H1 (cell line): Measurements from ENCODE around the gene PTPRE. TPM values are rescaled to one million over a fixed set of nuclear protein-coding genes. Genes with fewer than 3 reads are reported as not detected.

ENCODE experiments used
- CTCF ChIA-PET: fragments of 300-600 bp; sonication (Branson Sonifier 250); formaldehyde crosslinking; loops from one replicate; lab custom pipeline; 2021; ENCODE audit not compliant: partially characterized antibody; lab: Charles Lee
- POLR2A ChIA-PET: fragments of 300-600 bp; sonication (Branson Sonifier 250); formaldehyde crosslinking; loops from one replicate; lab custom pipeline; 2021; ENCODE audit warnings: inconsistent platforms; ENCODE audit not compliant: partially characterized antibody; lab: Charles Lee
- DNase-seq, 2 experiments: peaks; one replicate each; pipeline versions ENCODE4 v3.0.0 to v3.0.0-alpha.2; 2010 to 2022; ENCODE audit warnings: low spot score in 2 of 2, low read depth in 1 of 2, mixed read lengths in 1 of 2
- FAIRE-seq: peaks from 2 replicates; lab custom pipeline; 2011; peaks lifted over from hg19 to GRCh38; lab: Jason Lieb, UNC
- H2AFZ ChIP-seq: 2 replicates; pipeline ENCODE4 v1.8.1; 2012; ENCODE audit warnings: low read length, inconsistent platforms
- H2AK5ac ChIP-seq: 2 replicates; pipeline ENCODE4 v1.6.1; 2013; ENCODE audit warnings: low read depth, low read length
- H2BK120ac ChIP-seq: replicated peaks from 2 replicates; pipeline ENCODE3; 2013; ENCODE audit warnings: low read depth, low read length, inconsistent platforms
- H2BK12ac ChIP-seq: 2 replicates; pipeline ENCODE4 v1.6.1; 2013; ENCODE audit warnings: low read depth, low read length
- H2BK15ac ChIP-seq: 2 replicates; pipeline ENCODE4 v1.6.1; 2013; ENCODE audit warnings: low read length
- H2BK20ac ChIP-seq: 2 replicates; pipeline ENCODE4 v1.6.1; 2013; ENCODE audit warnings: low read length
- H2BK5ac ChIP-seq: 2 replicates; pipeline ENCODE4 v1.6.1; 2013; ENCODE audit warnings: low read depth, low read length
- H3K14ac ChIP-seq: 2 replicates; pipeline ENCODE4 v1.6.1; 2013; ENCODE audit warnings: inconsistent platforms; ENCODE audit not compliant: insufficient read length
- H3K18ac ChIP-seq: 2 replicates; pipeline ENCODE4 v1.6.1; 2013; ENCODE audit warnings: low read length; ENCODE audit errors: extremely low read depth
- H3K23ac ChIP-seq: 2 replicates; pipeline ENCODE4 v1.6.1; 2013; ENCODE audit warnings: inconsistent platforms; ENCODE audit not compliant: insufficient read length
- H3K23me2 ChIP-seq: 2 replicates; pipeline ENCODE4 v1.6.1; 2013; ENCODE audit warnings: low read depth, low read length
- H3K27ac ChIP-seq: 2 replicates; pipeline ENCODE4 v1.6.1; 2011; ENCODE audit warnings: low read depth, low read length, inconsistent platforms
- H3K27me3 ChIP-seq, 4 experiments: replicated peaks in 1 of 4; 1 replicate in 1 of 4; 2 replicates in 3 of 4; pipeline versions ENCODE4 v1.6.1 to v1.8.1; 2011 to 2013; ENCODE audit warnings: low read length in 3 of 4, mild to moderate bottlenecking in 3 of 4, inconsistent platforms in 2 of 4, mixed read lengths in 2 of 4, moderate library complexity in 1 of 4; ENCODE audit not compliant: control insufficient read depth in 3 of 4, insufficient read depth in 3 of 4; ENCODE audit errors: extremely low read depth in 1 of 4
- H3K36me3 ChIP-seq, 4 experiments: 2 replicates each; pipeline versions ENCODE4 v1.6.1 to v1.8.1; 2011 to 2013; ENCODE audit warnings: mild to moderate bottlenecking in 4 of 4, low read length in 3 of 4, moderate library complexity in 2 of 4, control low read depth in 1 of 4, inconsistent platforms in 1 of 4; ENCODE audit not compliant: insufficient read depth in 4 of 4, control insufficient read depth in 2 of 4
- H3K4ac ChIP-seq: replicated peaks from 2 replicates; pipeline ENCODE3; 2013; ENCODE audit warnings: low read length, low read depth, mixed read lengths, inconsistent platforms; ENCODE audit not compliant: insufficient read length
- H3K4me1 ChIP-seq, 4 experiments: replicated peaks in 1 of 4; 1 replicate in 1 of 4; 2 replicates in 3 of 4; pipeline versions ENCODE4 v1.6.1 to v1.8.1; 2011 to 2013; ENCODE audit warnings: low read length in 3 of 4, inconsistent platforms in 2 of 4, mixed read lengths in 1 of 4; ENCODE audit not compliant: insufficient read depth in 4 of 4, control insufficient read depth in 3 of 4
- H3K4me2 ChIP-seq, 2 experiments: 2 replicates each; pipeline versions ENCODE4 v1.6.1 to v1.8.1; 2011 to 2013; ENCODE audit warnings: low read depth in 2 of 2, low read length in 2 of 2, control low read depth in 1 of 2, inconsistent platforms in 1 of 2, mild to moderate bottlenecking in 1 of 2; ENCODE audit not compliant: insufficient read depth in 1 of 2
- H3K4me3 ChIP-seq, 4 experiments: fragments of 200-600, 300-600 bp in 1 of 4; sonication (generic), shearing (Covaris generic), sonication (Bioruptor Twin) in 1 of 4; 2 replicates each; pipeline versions ENCODE4 v1.5.1 to v1.8.1; 2011 to 2016; ENCODE audit warnings: low read length in 4 of 4, low read depth in 3 of 4, control low read depth in 2 of 4, inconsistent platforms in 2 of 4, mild to moderate bottlenecking in 2 of 4, mixed read lengths in 1 of 4, moderate library complexity in 1 of 4; ENCODE audit not compliant: insufficient read depth in 2 of 4; ENCODE audit errors: extremely low read depth in 1 of 4
- H3K56ac ChIP-seq: replicated peaks from 2 replicates; pipeline ENCODE3; 2013; ENCODE audit warnings: low read depth, mild to moderate bottlenecking, mixed read lengths, low read length, inconsistent platforms; ENCODE audit not compliant: insufficient read length
- H3K79me1 ChIP-seq: 2 replicates; pipeline ENCODE4 v1.6.1; 2013; ENCODE audit warnings: low read depth, low read length, control low read depth
- H3K79me2 ChIP-seq, 2 experiments: 2 replicates each; pipeline versions ENCODE4 v1.6.1 to v1.8.1; 2012 to 2013; ENCODE audit warnings: low read length in 2 of 2, mild to moderate bottlenecking in 2 of 2, inconsistent platforms in 1 of 2; ENCODE audit not compliant: insufficient read depth in 2 of 2, control insufficient read depth in 1 of 2
- H3K9ac ChIP-seq, 4 experiments: replicated peaks in 1 of 4; 1 replicate in 1 of 4; 2 replicates in 3 of 4; pipeline versions ENCODE4 v1.6.1 to v1.8.1; 2011 to 2013; ENCODE audit warnings: low read depth in 3 of 4, low read length in 3 of 4, control low read depth in 2 of 4, mild to moderate bottlenecking in 2 of 4, moderate library complexity in 2 of 4, inconsistent platforms in 1 of 4; ENCODE audit errors: extremely low read depth in 1 of 4
- H3K9me3 ChIP-seq, 2 experiments: 2 replicates each; pipeline versions ENCODE4 v1.6.1 to v1.8.1; 2012 to 2013; ENCODE audit warnings: mild to moderate bottlenecking in 2 of 2, moderate library complexity in 2 of 2, control low read depth in 1 of 2, inconsistent platforms in 1 of 2, low read depth in 1 of 2, low read length in 1 of 2, mixed read lengths in 1 of 2; ENCODE audit not compliant: insufficient read depth in 2 of 2
- H4K20me1 ChIP-seq, 2 experiments: replicated peaks in 1 of 2; 2 replicates each; pipeline versions ENCODE3 to v1.8.1; 2011 to 2013; ENCODE audit warnings: inconsistent platforms in 2 of 2, low read length in 2 of 2, mild to moderate bottlenecking in 1 of 2; ENCODE audit not compliant: insufficient read depth in 2 of 2, control insufficient read depth in 1 of 2
- H4K5ac ChIP-seq: 2 replicates; pipeline ENCODE4 v1.6.1; 2013; ENCODE audit warnings: low read length, low read depth, mixed read lengths, inconsistent platforms; ENCODE audit not compliant: insufficient read length
- H4K8ac ChIP-seq: 2 replicates; pipeline ENCODE4 v1.8.0; 2013; ENCODE audit warnings: mild to moderate bottlenecking, moderate library complexity, low read length, inconsistent platforms; ENCODE audit not compliant: insufficient read depth; ENCODE audit errors: extremely low read depth
- H4K91ac ChIP-seq: replicated peaks from 2 replicates; pipeline ENCODE3; 2013; ENCODE audit warnings: low read length, mixed read lengths, inconsistent platforms; ENCODE audit not compliant: insufficient read length
- BACH1 ChIP-seq: IDR thresholded peaks from 2 replicates; pipeline ENCODE4 v1.6.1; 2012; ENCODE audit warnings: low read length, improper control_type of control experiment
- CBX8 ChIP-seq: fragments of 300-800, 300-1000 bp; sonication (generic); IDR thresholded peaks from 2 replicates; pipeline ENCODE4 v1.7.1; 2016; ENCODE audit warnings: low read depth, low read length, borderline replicate concordance
- CEBPB ChIP-seq: IDR thresholded peaks from 2 replicates; pipeline ENCODE4 v1.6.1; 2012; ENCODE audit warnings: low read depth, low read length
- HDAC6 ChIP-seq: IDR thresholded peaks from one replicate; pipeline ENCODE4 v1.7.1; 2012; ENCODE audit warnings: low read depth, mild to moderate bottlenecking, inconsistent platforms, low read length, moderate library complexity
- KDM1A ChIP-seq: fragments of 200-600, 300-600 bp; sonication (generic); IDR thresholded peaks from 2 replicates; pipeline ENCODE4 v1.7.1; 2016; ENCODE audit warnings: mild to moderate bottlenecking, low read length, borderline replicate concordance
- MAFK ChIP-seq: IDR thresholded peaks from 2 replicates; pipeline ENCODE4 v1.6.1; 2012; ENCODE audit warnings: low read depth, mild to moderate bottlenecking, improper control_type of control experiment, low read length
- POLR2AphosphoS5 ChIP-seq: IDR thresholded peaks from 2 replicates; pipeline ENCODE4 v1.6.1; 2011; ENCODE audit warnings: low read depth, low read length
- POU5F1 ChIP-seq: IDR thresholded peaks from 2 replicates; pipeline ENCODE4 v1.6.1; 2011; ENCODE audit warnings: low read depth, mild to moderate bottlenecking, low read length, moderate library complexity
- TCF12 ChIP-seq: IDR thresholded peaks from 2 replicates; pipeline ENCODE4 v1.6.1; 2011; ENCODE audit warnings: low read depth, mild to moderate bottlenecking, low read length
- ZNF274 ChIP-seq: IDR thresholded peaks from 2 replicates; pipeline ENCODE4 v1.7.0; 2012; ENCODE audit warnings: low read length, borderline replicate concordance; ENCODE audit errors: extremely low read depth
- WGBS, 2 experiments: shearing (Covaris generic) in 1 of 2; methylation state at CpG; one replicate each; pipeline versions ENCODE4 v1.1.6 to v1.1.7; 2013 to 2015; ENCODE audit warnings: low lambda C conversion rate in 2 of 2, mixed read lengths in 2 of 2, inconsistent platforms in 1 of 2, low coverage in 1 of 2, missing lambda C conversion rate in 1 of 2; ENCODE audit not compliant: insufficient replicate concordance in 2 of 2, insufficient coverage in 1 of 2, insufficient read length in 1 of 2; ENCODE audit errors: extremely low coverage in 1 of 2, missing lambda C conversion rate in 1 of 2; 5-methylcytosine and 5-hydroxymethylcytosine counted together
- polyA plus RNA-seq, 7 experiments: library from polyadenylated mRNA; depleted of rRNA in 3 of 7; stranded (reverse) in 5 of 7; unstranded in 2 of 7; fragments of >200 nt in 5 of 7; fragments of 200-250 nt in 2 of 7; gene quantifications; 1 replicate in 5 of 7; 2 replicates in 1 of 7; 4 replicates in 1 of 7; pipeline versions ENCODE4 v1.2.1 to v1.2.3, GENCODE V29; 2011 to 2013; ENCODE audit warnings: missing spikeins in 2 of 7, mixed read lengths in 2 of 7
- total RNA-seq: library from RNA; stranded (reverse); fragmentation: NEBNext Ultra II Directional; extraction: Animal tissue kit (Norgen Biotek cat#: 25700); gene quantifications from 2 replicates; pipeline ENCODE4 v1.2.1, GENCODE V29; 2021

The PTPRE gene
- total and polyA plus RNA-seq, 2 of the 8 experiments (the other 6 are each of a cell fraction or from before 2014, with no cell fraction given), result 0.33 to 0.54 TPM

- 86% methylated on average over 1 of the region's 1 CpG; no CpG with 5 or more reads in 1 of the 2 experiments for WGBS, 2 experiments
- no peak for FAIRE-seq
- no peak overlapping the region for H3K9ac ChIP-seq
Measured at GRCh38 chr10:128101901-128102300, 195.0 kb downstream of the PTPRE start.

More at GRCh38 chr10:128101901-128102300, 195.0 kb downstream of the PTPRE start:
- H2AFZ ChIP-seq, result no peak overlapping the region
- POLR2A ChIA-PET, result no interaction called here
- H3K4me3 ChIP-seq, result no peak overlapping the region
- no peak overlapping the region for H2BK20ac ChIP-seq
- H2BK5ac ChIP-seq, result no peak overlapping the region
- no peak overlapping the region for H3K56ac ChIP-seq
- H3K23me2 ChIP-seq, result no peaks in the 10 kb centered on the region
- no peaks in the 10 kb centered on the region for H3K79me1 ChIP-seq
- CTCF ChIA-PET, result interaction anchor here (0.8 to 2.6 kb wide), 2 partner anchors 13 to 14 kb away, joined by 3 to 19 read pairs; no protein-coding TSS in a partner anchor
- H3K14ac ChIP-seq, result no peak overlapping the region
- H3K27me3 ChIP-seq, result no peaks in the 10 kb centered on the region
- H4K20me1 ChIP-seq, result peaks cover 3 to 5% of the 10 kb centered on the region in 2 experiments
- no peaks in the 10 kb centered on the region for H3K79me2 ChIP-seq
- H4K5ac ChIP-seq, result no peak overlapping the region
- H3K9me3 ChIP-seq, result no peaks in the 10 kb centered on the region
- H3K18ac ChIP-seq, result no peak overlapping the region
- H3K27ac ChIP-seq, result no peak overlapping the region
- TF ChIP-seq KDM1A (no peak), TCF12 (no peak), CEBPB (no peak), ZNF274 (no peak), POU5F1 (no peak), BACH1 (no peak), POLR2AphosphoS5 (no peak), CBX8 (no peak), MAFK (no peak), HDAC6 (no peak)
- TF ChIP-seq, all 59 proteins: peak for 0
- Histone ChIP-seq H4K8ac (no peak overlapping the region), H3K36me3 (peaks cover 52 to 98% (median 77%) of the 10 kb centered on the region in 4 experiments), H3K4me2 (no peak overlapping the region), H3K4me1 (no peaks in the 10 kb centered on the region), H2BK120ac (no peak overlapping the region), H2BK15ac (no peak overlapping the region), H3K4ac (no peak overlapping the region), H2BK12ac (no peak overlapping the region), H4K91ac (no peak overlapping the region), H2AK5ac (no peak overlapping the region), H3K23ac (no peak overlapping the region)
- DNase-seq, result no peak
